OCI-LY1 (cell line): ENCODE results near the gene C2orf74.
"Not testable (repeated sequence)": the region's sequence is repeated elsewhere in the genome, so short reads cannot be mapped to it uniquely, and the experiment has no call there.

Experiments
- H2AFZ ChIP-seq: fragments of 200-600 bp; sonication (generic), shearing (Covaris generic); 2 replicates; pipeline ENCODE4 v1.6.0; 2014; ENCODE audit warnings: antibody characterized with exemption, mild to moderate bottlenecking, low read length
- H3F3A ChIP-seq: fragments of 200-600 bp; sonication (generic), shearing (Covaris generic); 2 replicates; pipeline ENCODE4 v1.6.0; 2014; ENCODE audit warnings: mild to moderate bottlenecking, antibody characterized with exemption, low read length, moderate library complexity; ENCODE audit not compliant: insufficient read depth
- H3K27ac ChIP-seq: fragments of 200-600 bp; sonication (generic); 2 replicates; pipeline ENCODE4 v1.5.1; 2014; ENCODE audit warnings: low read length, mixed run types, mild to moderate bottlenecking, low read depth; ENCODE audit not compliant: poor library complexity, severe bottlenecking
- H3K27me3 ChIP-seq: fragments of 200-600 bp; sonication (generic); 2 replicates; pipeline ENCODE4 v1.6.0; 2014; ENCODE audit warnings: antibody characterized with exemption, mild to moderate bottlenecking, low read length, moderate library complexity; ENCODE audit not compliant: insufficient read depth
- H3K36me3 ChIP-seq: fragments of 200-600 bp; sonication (generic); 2 replicates; pipeline ENCODE4 v1.6.1; 2014; ENCODE audit warnings: mild to moderate bottlenecking, antibody characterized with exemption, low read length, moderate library complexity, mixed read lengths; ENCODE audit not compliant: insufficient read depth
- H3K4me1 ChIP-seq: fragments of 200-600 bp; sonication (generic); 2 replicates; pipeline ENCODE4 v1.5.1; 2014; ENCODE audit warnings: mild to moderate bottlenecking, low read length, moderate library complexity; ENCODE audit not compliant: insufficient read depth, severe bottlenecking
- H3K4me2 ChIP-seq: fragments of 200-600 bp; sonication (generic), shearing (Covaris generic); 2 replicates; pipeline ENCODE4 v1.6.1; 2014; ENCODE audit warnings: low read length
- H3K4me3 ChIP-seq: fragments of 200-600 bp; sonication (generic); 2 replicates; pipeline ENCODE4 v1.5.1; 2014; ENCODE audit warnings: low read length, low read depth, mild to moderate bottlenecking, mixed read lengths; ENCODE audit not compliant: poor library complexity, severe bottlenecking
- H3K79me2 ChIP-seq: fragments of 200-600 bp; shearing (Covaris generic); 2 replicates; pipeline ENCODE4 v1.6.1; 2016; ENCODE audit warnings: mixed run types, low read length, mixed read lengths; ENCODE audit not compliant: insufficient read depth
- H3K9ac ChIP-seq: fragments of 200-600 bp; sonication (generic), shearing (Covaris generic); 2 replicates; pipeline ENCODE4 v1.6.1; 2014; ENCODE audit warnings: mild to moderate bottlenecking, low read length, mixed read lengths
- H3K9me2 ChIP-seq: fragments of 200-600 bp; sonication (generic), shearing (Covaris generic); 2 replicates; pipeline ENCODE4 v1.6.1; 2014; ENCODE audit warnings: low read depth, mild to moderate bottlenecking, low read length, mixed read lengths
- H3K9me3 ChIP-seq: fragments of 200-600 bp; shearing (Covaris generic); 2 replicates; pipeline ENCODE4 v1.6.1; 2014; ENCODE audit warnings: low read length, mixed read lengths
- H4K20me1 ChIP-seq: fragments of 200-600 bp; sonication (generic), shearing (Covaris generic); 2 replicates; pipeline ENCODE4 v1.6.0; 2016; ENCODE audit warnings: mild to moderate bottlenecking, low read length; ENCODE audit not compliant: insufficient read depth
- CTCF ChIP-seq: fragments of 200-600 bp; sonication (generic), shearing (Covaris generic); IDR thresholded peaks from 2 replicates; pipeline ENCODE4 v1.5.1; 2017; ENCODE audit warnings: mild to moderate bottlenecking, antibody characterized with exemption, low read length, moderate library complexity, mixed read lengths
- EZH2 ChIP-seq: fragments of 200-600 bp; sonication (generic), shearing (Covaris generic); IDR thresholded peaks from 2 replicates; pipeline ENCODE4 v1.8.0; 2017; ENCODE audit warnings: borderline replicate concordance, mixed run types, mild to moderate bottlenecking, antibody characterized with exemption, low read length, moderate library complexity, mixed read lengths

The C2orf74 gene

GRCh38 chr2:61187085-61187484 is 25.1 kb downstream of the C2orf74 start:
- no peaks in the 10 kb centered on the region for H3K27me3 ChIP-seq
- H3K36me3 ChIP-seq, result peaks cover 96% of the 10 kb centered on the region
- no peaks in the 10 kb centered on the region for H3F3A ChIP-seq
- no peaks in the 10 kb centered on the region for H3K9me2 ChIP-seq
- H4K20me1 ChIP-seq, result no peaks in the 10 kb centered on the region
- no peak overlapping the region for H3K27ac ChIP-seq
- H2AFZ ChIP-seq, result no peak overlapping the region
- H3K79me2 ChIP-seq, result no peaks in the 10 kb centered on the region
- no peak overlapping the region for H3K4me2 ChIP-seq
- no peaks in the 10 kb centered on the region for H3K9me3 ChIP-seq
- H3K9ac ChIP-seq, result no peak overlapping the region
- no peak overlapping the region for H3K4me3 ChIP-seq
- TF ChIP-seq EZH2 (no peak), CTCF (no peak)
- H3K4me1 ChIP-seq, result no peaks in the 10 kb centered on the region

GRCh38 chr2:61193670-61194561 is 31.9 kb downstream of the C2orf74 start:
- no peak overlapping the region for H2AFZ ChIP-seq
- H3K4me3 ChIP-seq, result no peak overlapping the region
- TF ChIP-seq EZH2 (no peak), CTCF (no peak)
- no peaks in the 10 kb centered on the region for H3K9me3 ChIP-seq
- no peaks in the 10 kb centered on the region for H3F3A ChIP-seq
- H3K27me3 ChIP-seq, result no peaks in the 10 kb centered on the region
- no peaks in the 10 kb centered on the region for H4K20me1 ChIP-seq
- H3K36me3 ChIP-seq, result peaks cover 56% of the 10 kb centered on the region
- no peak overlapping the region for H3K9ac ChIP-seq
- no peaks in the 10 kb centered on the region for H3K9me2 ChIP-seq
- H3K27ac ChIP-seq, result no peak overlapping the region
- no peak overlapping the region for H3K4me2 ChIP-seq
- H3K4me1 ChIP-seq, result no peaks in the 10 kb centered on the region
- no peaks in the 10 kb centered on the region for H3K79me2 ChIP-seq

- peaks cover 55% of the 10 kb centered on the region for H3K36me3 ChIP-seq
- not testable (repeated sequence) for H3K4me3 ChIP-seq, H3K27me3 ChIP-seq, H3K4me1 ChIP-seq, H3K27ac ChIP-seq, H3K4me2 ChIP-seq, H3K79me2 ChIP-seq, H3F3A ChIP-seq, H3K9me2 ChIP-seq, H4K20me1 ChIP-seq, H2AFZ ChIP-seq, H3K9me3 ChIP-seq, H3K9ac ChIP-seq
These were observed 32.7 kb downstream of the C2orf74 start for GRCh38 chr2:61194646-61195045.

GRCh38 chr2:61196671-61197070 is 34.7 kb downstream of the C2orf74 start:
- Histone ChIP-seq H3K4me3 (no peak overlapping the region), H3K27ac (no peak overlapping the region), H3K9ac (no peak overlapping the region), H3K79me2 (no peaks in the 10 kb centered on the region), H2AFZ (no peak overlapping the region), H3K27me3 (no peaks in the 10 kb centered on the region), H3K36me3 (peaks cover 57% of the 10 kb centered on the region), H4K20me1 (no peaks in the 10 kb centered on the region), H3K4me2 (no peak overlapping the region), H3K9me2 (no peaks in the 10 kb centered on the region; the same call in 1 of the 2 replicates), H3K4me1 (no peaks in the 10 kb centered on the region), H3F3A (no peaks in the 10 kb centered on the region), H3K9me3 (no peaks in the 10 kb centered on the region)
- TF ChIP-seq EZH2, result no peak
- TF ChIP-seq CTCF, result no peak
